Renal cortex interstitium (tissue), 11 donors: ENCODE results near the gene NCR2. TPM values are rescaled to one million over a fixed set of nuclear protein-coding genes. Genes with fewer than 3 reads are reported as not detected.

Experiments
- DNase-seq, 11 donors: peaks; one replicate each; pipeline ENCODE4 v3.0.0-alpha.2; 2013; ENCODE audit warnings: low read depth in 9 of 11, low spot score in 4 of 11; ENCODE audit errors: extremely low read depth in 1 of 11
- polyA plus RNA-seq, 3 donors: library from polyadenylated mRNA; unstranded; fragments of 120-200 nt; gene quantifications; one replicate each; pipeline ENCODE4 v1.2.1, GENCODE V29; 2013; ENCODE audit not compliant: insufficient read length in 3 of 3

Gene NCR2
- polyA plus RNA-seq, 3 donors: not detected

- no peak for DNase-seq
Measured at GRCh38 chr6:41325446-41326066, 9.9 kb upstream of the NCR2 start.

GRCh38 chr6:41326092-41326491, 9.3 kb upstream of the NCR2 start:
- no peak for DNase-seq

- no peak for DNase-seq
Measured at GRCh38 chr6:41327177-41327576, 8.2 kb upstream of the NCR2 start.

- DNase-seq: no peak
Measured at GRCh38 chr6:41331401-41332150, 3.8 kb upstream of the NCR2 start.

- DNase-seq: no peak
Measured at GRCh38 chr6:41332241-41332640, 3.2 kb upstream of the NCR2 start.

GRCh38 chr6:41332842-41333736, 2.3 kb upstream of the NCR2 start:
- DNase-seq: no peak

GRCh38 chr6:41334482-41335040, 847 bp upstream of the NCR2 start:
- no peak for DNase-seq

GRCh38 chr6:41335943-41336342, 535 bp downstream of the NCR2 start:
- no peak for DNase-seq

GRCh38 chr6:41336824-41337223, 1.4 kb downstream of the NCR2 start:
- no peak for DNase-seq

GRCh38 chr6:41337709-41338108, 2.3 kb downstream of the NCR2 start:
- DNase-seq: no peak

GRCh38 chr6:41338659-41339058, 3.3 kb downstream of the NCR2 start:
- DNase-seq: peak in 1 of 11 donors; percentile 25

GRCh38 chr6:41341580-41341979, 6.2 kb downstream of the NCR2 start:
- no peak for DNase-seq

GRCh38 chr6:41342241-41342640, 6.8 kb downstream of the NCR2 start:
- no peak for DNase-seq

GRCh38 chr6:41343641-41344187, 8.3 kb downstream of the NCR2 start:
- DNase-seq: no peak

GRCh38 chr6:41344876-41345275, 9.5 kb downstream of the NCR2 start:
- DNase-seq: no peak

- no peak for DNase-seq
Measured at GRCh38 chr6:41345901-41346300, 10.5 kb downstream of the NCR2 start.

GRCh38 chr6:41346441-41346840, 11.0 kb downstream of the NCR2 start:
- DNase-seq: no peak

GRCh38 chr6:41347378-41348050, 12.1 kb downstream of the NCR2 start:
- no peak for DNase-seq

GRCh38 chr6:41348934-41349333, 13.5 kb downstream of the NCR2 start:
- DNase-seq: no peak
